MM.1S (cell line): ENCODE measurements around the gene SLC35F1.

Experiments used
- CTCF ChIP-seq: fragments of 300-600 bp; sonication (generic); IDR thresholded peaks from 2 replicates; pipeline ENCODE4 v1.5.1; 2016; ENCODE audit warnings: antibody characterized with exemption, low read length, mixed read lengths
- EZH2 ChIP-seq: fragments of 300-600 bp; sonication (generic); optimal IDR thresholded peaks from 2 replicates; pipeline ENCODE3; 2017; ENCODE audit warnings: low read depth, mild to moderate bottlenecking, antibody characterized with exemption, low read length, mixed read lengths

- TF ChIP-seq CTCF (no peak), EZH2 (no peak)
Measured at GRCh38 chr6:117928833-117929232, 21.8 kb downstream of the SLC35F1 start.
